ENCODE results near the gene LRRC23. TPM values are rescaled to one million over a fixed set of nuclear protein-coding genes. Genes with fewer than 3 reads are reported as not detected.

Gene LRRC23
- total and polyA plus RNA-seq, 4 donors: 29.6 to 61.0 (median 42.1) TPM

DNA sequence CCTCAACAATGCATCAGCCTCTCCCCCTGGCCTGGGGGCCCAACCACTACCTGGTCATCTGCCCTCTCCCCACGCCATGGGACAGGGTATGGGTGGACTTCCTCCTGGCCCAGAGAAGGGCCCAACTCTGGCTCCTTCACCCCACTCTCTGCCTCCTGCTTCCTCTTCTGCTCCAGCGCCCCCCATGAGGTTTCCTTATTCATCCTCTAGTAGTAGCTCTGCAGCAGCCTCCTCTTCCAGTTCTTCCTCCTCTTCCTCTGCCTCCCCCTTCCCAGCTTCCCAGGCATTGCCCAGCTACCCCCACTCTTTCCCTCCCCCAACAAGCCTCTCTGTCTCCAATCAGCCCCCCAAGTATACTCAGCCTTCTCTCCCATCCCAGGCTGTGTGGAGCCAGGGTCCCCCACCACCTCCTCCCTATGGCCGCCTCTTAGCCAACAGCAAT is 31.6 kb downstream of the LRRC23 start:
- 53 to 81% methylated on average over 3 of the region's 3 CpGs for WGBS, 2 donors
- Histone ChIP-seq H3K27ac (ENCODE audit: low read depth in 1 of 2, low read length in 1 of 2) (peak overlapping the region in 1 of 2 donors; percentile 26), H3K27me3 (ENCODE audit: control insufficient read depth in 3 of 3, insufficient read depth in 3 of 3, low read length in 2 of 3) (no peaks in the 10 kb centered on the region), H3K9me3 (ENCODE audit: control insufficient read depth in 4 of 4, insufficient read depth in 3 of 4, low read length in 3 of 4) (no peaks in the 10 kb centered on the region), H3K36me3 (ENCODE audit: control insufficient read depth in 4 of 4, insufficient read depth in 4 of 4, low read length in 4 of 4) (peaks cover 0 to 44% (median 34%) of the 10 kb centered on the region in 4 donors), H3K9ac (ENCODE audit: insufficient read depth in 1 of 2, low read length in 2 of 2) (no peak overlapping the region), H3K4me3 (no peak overlapping the region), H3K4me1 (ENCODE audit: control insufficient read depth in 5 of 5, insufficient read depth in 5 of 5, low read length in 5 of 5) (peaks cover 3 to 29% (median 11%) of the 10 kb centered on the region in 5 donors)
- TF ChIP-seq, protein P1, sequence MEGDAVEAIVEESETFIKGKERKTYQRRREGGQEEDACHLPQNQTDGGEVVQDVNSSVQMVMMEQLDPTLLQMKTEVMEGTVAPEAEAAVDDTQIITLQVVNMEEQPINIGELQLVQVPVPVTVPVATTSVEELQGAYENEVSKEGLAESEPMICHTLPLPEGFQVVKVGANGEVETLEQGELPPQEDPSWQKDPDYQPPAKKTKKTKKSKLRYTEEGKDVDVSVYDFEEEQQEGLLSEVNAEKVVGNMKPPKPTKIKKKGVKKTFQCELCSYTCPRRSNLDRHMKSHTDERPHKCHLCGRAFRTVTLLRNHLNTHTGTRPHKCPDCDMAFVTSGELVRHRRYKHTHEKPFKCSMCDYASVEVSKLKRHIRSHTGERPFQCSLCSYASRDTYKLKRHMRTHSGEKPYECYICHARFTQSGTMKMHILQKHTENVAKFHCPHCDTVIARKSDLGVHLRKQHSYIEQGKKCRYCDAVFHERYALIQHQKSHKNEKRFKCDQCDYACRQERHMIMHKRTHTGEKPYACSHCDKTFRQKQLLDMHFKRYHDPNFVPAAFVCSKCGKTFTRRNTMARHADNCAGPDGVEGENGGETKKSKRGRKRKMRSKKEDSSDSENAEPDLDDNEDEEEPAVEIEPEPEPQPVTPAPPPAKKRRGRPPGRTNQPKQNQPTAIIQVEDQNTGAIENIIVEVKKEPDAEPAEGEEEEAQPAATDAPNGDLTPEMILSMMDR (IDR thresholded peaks at IDR 0.05; ENCODE audit: control extremely low read depth, extremely low read depth): no peak
- ATAC-seq (ENCODE audit: insufficient read depth, low FRiP score) (no peak), DNase-seq (no peak)

DNA sequence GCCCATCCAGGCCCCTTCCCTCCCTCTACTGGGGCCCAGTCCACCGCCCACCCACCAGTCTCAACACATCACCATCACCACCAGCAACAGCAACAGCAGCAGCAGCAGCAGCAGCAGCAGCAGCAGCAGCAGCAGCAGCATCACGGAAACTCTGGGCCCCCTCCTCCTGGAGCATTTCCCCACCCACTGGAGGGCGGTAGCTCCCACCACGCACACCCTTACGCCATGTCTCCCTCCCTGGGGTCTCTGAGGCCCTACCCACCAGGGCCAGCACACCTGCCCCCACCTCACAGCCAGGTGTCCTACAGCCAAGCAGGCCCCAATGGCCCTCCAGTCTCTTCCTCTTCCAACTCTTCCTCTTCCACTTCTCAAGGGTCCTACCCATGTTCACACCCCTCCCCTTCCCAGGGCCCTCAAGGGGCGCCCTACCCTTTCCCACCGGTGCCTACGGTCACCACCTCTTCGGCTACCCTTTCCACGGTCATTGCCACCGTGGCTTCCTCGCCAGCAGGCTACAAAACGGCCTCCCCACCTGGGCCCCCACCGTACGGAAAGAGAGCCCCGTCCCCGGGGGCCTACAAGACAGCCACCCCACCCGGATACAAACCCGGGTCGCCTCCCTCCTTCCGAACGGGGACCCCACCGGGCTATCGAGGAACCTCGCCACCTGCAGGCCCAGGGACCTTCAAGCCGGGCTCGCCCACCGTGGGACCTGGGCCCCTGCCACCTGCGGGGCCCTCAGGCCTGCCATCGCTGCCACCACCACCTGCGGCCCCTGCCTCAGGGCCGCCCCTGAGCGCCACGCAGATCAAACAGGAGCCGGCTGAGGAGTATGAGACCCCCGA is 32.2 kb downstream of the LRRC23 start:
- H3K36me3 ChIP-seq (ENCODE audit: control insufficient read depth in 4 of 4, insufficient read depth in 4 of 4, low read length in 4 of 4): peaks cover 0 to 49% (median 40%) of the 10 kb centered on the region in 4 donors
- H3K4me1 ChIP-seq (ENCODE audit: control insufficient read depth in 5 of 5, insufficient read depth in 5 of 5, low read length in 5 of 5): peaks cover 3 to 29% (median 11%) of the 10 kb centered on the region in 5 donors
- H3K27ac ChIP-seq (ENCODE audit: low read depth in 1 of 2, low read length in 1 of 2): peak overlapping the region; percentile 83 to 85
- WGBS, 2 donors: 13 to 31% methylated on average over 27 to 36 of the region's 36 CpGs
- no peaks in the 10 kb centered on the region for H3K9me3 ChIP-seq (ENCODE audit: control insufficient read depth in 4 of 4, insufficient read depth in 3 of 4, low read length in 3 of 4)
- no peak overlapping the region for H3K4me3 ChIP-seq
- no peaks in the 10 kb centered on the region for H3K27me3 ChIP-seq (ENCODE audit: control insufficient read depth in 3 of 3, insufficient read depth in 3 of 3, low read length in 2 of 3)
- DNase-seq: peak in 2 of 3 donors; percentile 50 to 62
- no peak overlapping the region for H3K9ac ChIP-seq (ENCODE audit: insufficient read depth in 1 of 2, low read length in 2 of 2)
- TF ChIP-seq, protein P1 (IDR thresholded peaks at IDR 0.05; ENCODE audit: control extremely low read depth, extremely low read depth): no peak
- ATAC-seq (ENCODE audit: insufficient read depth, low FRiP score): no peak

DNA sequence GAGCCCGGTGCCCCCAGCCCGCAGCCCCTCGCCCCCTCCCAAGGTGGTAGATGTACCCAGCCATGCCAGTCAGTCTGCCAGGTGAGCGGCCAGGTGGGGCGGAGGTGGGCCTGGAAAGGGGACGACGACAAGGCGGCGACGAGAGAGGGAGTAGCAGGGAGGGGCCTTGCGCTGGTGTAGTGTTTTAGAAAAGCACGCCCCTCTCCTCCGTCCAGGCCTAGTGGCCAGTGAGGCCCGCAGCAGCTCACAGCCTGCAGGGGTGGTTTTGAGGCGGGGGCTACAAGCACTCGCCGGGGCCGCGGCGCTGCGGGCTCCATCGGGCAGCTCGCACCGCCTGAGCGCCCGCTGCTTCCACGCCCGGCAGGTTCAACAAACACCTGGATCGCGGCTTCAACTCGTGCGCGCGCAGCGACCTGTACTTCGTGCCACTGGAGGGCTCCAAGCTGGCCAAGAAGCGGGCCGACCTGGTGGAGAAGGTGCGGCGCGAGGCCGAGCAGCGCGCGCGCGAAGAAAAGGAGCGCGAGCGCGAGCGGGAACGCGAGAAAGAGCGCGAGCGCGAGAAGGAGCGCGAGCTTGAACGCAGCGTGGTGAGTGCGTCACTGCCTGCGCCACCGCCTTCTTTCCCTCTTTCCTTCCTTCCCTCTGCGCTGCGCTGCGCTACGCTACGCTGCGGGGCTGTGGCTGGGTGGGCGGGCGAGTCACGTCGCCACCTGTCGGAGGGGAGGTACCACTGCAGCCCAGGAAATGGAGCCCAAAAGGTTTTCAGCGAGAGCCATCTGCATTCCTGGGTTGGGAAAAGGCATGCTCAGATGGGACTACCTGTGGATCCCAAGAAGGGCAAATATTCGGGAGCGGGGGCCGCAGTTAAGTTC is 33.1 kb downstream of the LRRC23 start:
- peaks cover 0 to 49% (median 40%) of the 10 kb centered on the region in 4 donors for H3K36me3 ChIP-seq (ENCODE audit: control insufficient read depth in 4 of 4, insufficient read depth in 4 of 4, low read length in 4 of 4)
- H3K27me3 ChIP-seq (ENCODE audit: control insufficient read depth in 3 of 3, insufficient read depth in 3 of 3, low read length in 2 of 3): no peaks in the 10 kb centered on the region
- peaks cover 3 to 29% (median 11%) of the 10 kb centered on the region in 5 donors for H3K4me1 ChIP-seq (ENCODE audit: control insufficient read depth in 5 of 5, insufficient read depth in 5 of 5, low read length in 5 of 5)
- WGBS, 2 donors: 1% methylated on average over 67 to 80 of the region's 80 CpGs
- peak overlapping the region; percentile 60 to 70 for H3K9ac ChIP-seq (ENCODE audit: insufficient read depth in 1 of 2, low read length in 2 of 2)
- peak overlapping the region; percentile 83 to 85 for H3K27ac ChIP-seq (ENCODE audit: low read depth in 1 of 2, low read length in 1 of 2)
- peak; percentile 96 to 98 (median 97) for DNase-seq
- no peaks in the 10 kb centered on the region for H3K9me3 ChIP-seq (ENCODE audit: control insufficient read depth in 4 of 4, insufficient read depth in 3 of 4, low read length in 3 of 4)
- peak; percentile 93 for ATAC-seq (ENCODE audit: insufficient read depth, low FRiP score)
- peak overlapping the region; percentile 50 for H3K4me3 ChIP-seq
- TF ChIP-seq, protein P1 (IDR thresholded peaks at IDR 0.05; ENCODE audit: control extremely low read depth, extremely low read depth): peak; percentile 90

All from lung (tissue), 12 donors.